ENCODE measurements around the gene TRAF5.
"Not testable (repeated sequence)": the region's sequence is repeated elsewhere in the genome, so short reads cannot be mapped to it uniquely, and the experiment has no call there.

TRAF5 gene

GRCh38 chr1:211379446-211379845 is 52.8 kb downstream of the TRAF5 start:
- no peak for DNase-seq

GRCh38 chr1:211381481-211382181 is 55.0 kb downstream of the TRAF5 start:
- DNase-seq: no peak

- DNase-seq: no peak
Observed at GRCh38 chr1:211382182-211382713, 55.6 kb downstream of the TRAF5 start.

GRCh38 chr1:211382714-211383480 is 56.3 kb downstream of the TRAF5 start:
- DNase-seq: peak; percentile 74

GRCh38 chr1:211384524-211384923 is 57.9 kb downstream of the TRAF5 start:
- DNase-seq: no peak

GRCh38 chr1:211386921-211387320 is 60.3 kb downstream of the TRAF5 start:
- no peak for DNase-seq

GRCh38 chr1:211390829-211391228 is 64.2 kb downstream of the TRAF5 start:
- not testable (repeated sequence) for DNase-seq

GRCh38 chr1:211393203-211393602 is 66.6 kb downstream of the TRAF5 start:
- no peak for DNase-seq

- DNase-seq: not testable (repeated sequence)
Observed at GRCh38 chr1:211398266-211398930, 71.8 kb downstream of the TRAF5 start.

GRCh38 chr1:211399851-211400393 is 73.3 kb downstream of the TRAF5 start:
- DNase-seq: not testable (repeated sequence)

GRCh38 chr1:211401751-211402150 is 75.1 kb downstream of the TRAF5 start:
- not testable (repeated sequence) for DNase-seq

- DNase-seq: not testable (repeated sequence)
Observed at GRCh38 chr1:211406086-211406485, 79.5 kb downstream of the TRAF5 start.

GRCh38 chr1:211407749-211408148 is 81.1 kb downstream of the TRAF5 start:
- DNase-seq: not testable (repeated sequence)

GRCh38 chr1:211411639-211412038 is 85.0 kb downstream of the TRAF5 start:
- DNase-seq: no peak

- no peak for DNase-seq
Observed at GRCh38 chr1:211415700-211416099, 89.1 kb downstream of the TRAF5 start.

- peak; percentile 40 for DNase-seq
Observed at GRCh38 chr1:211416246-211416627, 89.6 kb downstream of the TRAF5 start.

- DNase-seq: peak; percentile 55
Observed at GRCh38 chr1:211416628-211417323, 90.1 kb downstream of the TRAF5 start.

GRCh38 chr1:211420389-211420788 is 93.8 kb downstream of the TRAF5 start:
- no peak for DNase-seq

GRCh38 chr1:211420845-211421454 is 94.3 kb downstream of the TRAF5 start:
- DNase-seq: no peak

GRCh38 chr1:211424018-211424417 is 97.4 kb downstream of the TRAF5 start:
- no peak for DNase-seq

Measured in activated naive CD4-positive, alpha-beta T cell treated with anti-CD3 and anti-CD28 coated beads, Interleukin-2, amount 50 U/mL, for 16 hours (primary cell).